ENCODE results near the gene KIRREL2.
"Not testable (repeated sequence)": the region's sequence is repeated elsewhere in the genome, so short reads cannot be mapped to it uniquely, and the experiment has no call there.

Gene KIRREL2

GRCh38 chr19:35910355-35910754, 53.6 kb downstream of the KIRREL2 start:
- not testable (repeated sequence) for H3K4me3 ChIP-seq (ENCODE audit: low read depth, low read length); H3K27ac ChIP-seq (ENCODE audit: low read depth, low read length); H3K9ac ChIP-seq (ENCODE audit: low read depth, low read length); H3K27me3 ChIP-seq (ENCODE audit: control insufficient read depth, insufficient read depth, low read length); H3K9me3 ChIP-seq (ENCODE audit: control insufficient read depth, insufficient read depth, low read length); H3K4me1 ChIP-seq (ENCODE audit: control insufficient read depth, insufficient read depth, low read length); H3K36me3 ChIP-seq (ENCODE audit: control insufficient read depth, insufficient read depth, low read length)

GRCh38 chr19:35911173-35911572, 54.5 kb downstream of the KIRREL2 start:
- Histone ChIP-seq H3K36me3 (ENCODE audit: control insufficient read depth, insufficient read depth, low read length) (no peaks in the 10 kb centered on the region), H3K9me3 (ENCODE audit: control insufficient read depth, insufficient read depth, low read length) (no peaks in the 10 kb centered on the region), H3K27ac (ENCODE audit: low read depth, low read length) (no peak overlapping the region), H3K9ac (ENCODE audit: low read depth, low read length) (no peak overlapping the region), H3K27me3 (ENCODE audit: control insufficient read depth, insufficient read depth, low read length) (no peaks in the 10 kb centered on the region), H3K4me3 (ENCODE audit: low read depth, low read length) (no peak overlapping the region), H3K4me1 (ENCODE audit: control insufficient read depth, insufficient read depth, low read length) (0 out of 2 replicates have a peak, but pooled peaks cover 6% of the 10 kb centered on the region)

GRCh38 chr19:35911790-35912189, 55.1 kb downstream of the KIRREL2 start:
- no peak overlapping the region for H3K9ac ChIP-seq (ENCODE audit: low read depth, low read length)
- H3K27me3 ChIP-seq (ENCODE audit: control insufficient read depth, insufficient read depth, low read length) = no peaks in the 10 kb centered on the region
- H3K9me3 ChIP-seq (ENCODE audit: control insufficient read depth, insufficient read depth, low read length) = no peaks in the 10 kb centered on the region
- H3K4me1 ChIP-seq (ENCODE audit: control insufficient read depth, insufficient read depth, low read length) = 0 out of 2 replicates have a peak, but pooled peaks cover 6% of the 10 kb centered on the region
- no peak overlapping the region for H3K4me3 ChIP-seq (ENCODE audit: low read depth, low read length)
- H3K36me3 ChIP-seq (ENCODE audit: control insufficient read depth, insufficient read depth, low read length) = no peaks in the 10 kb centered on the region
- H3K27ac ChIP-seq (ENCODE audit: low read depth, low read length) = no peak overlapping the region

GRCh38 chr19:35913589-35913988, 56.9 kb downstream of the KIRREL2 start:
- no peaks in the 10 kb centered on the region for H3K36me3 ChIP-seq (ENCODE audit: control insufficient read depth, insufficient read depth, low read length)
- no peaks in the 10 kb centered on the region for H3K9me3 ChIP-seq (ENCODE audit: control insufficient read depth, insufficient read depth, low read length)
- no peak overlapping the region for H3K27ac ChIP-seq (ENCODE audit: low read depth, low read length)
- no peak overlapping the region for H3K4me3 ChIP-seq (ENCODE audit: low read depth, low read length)
- no peaks in the 10 kb centered on the region for H3K27me3 ChIP-seq (ENCODE audit: control insufficient read depth, insufficient read depth, low read length)
- no peaks in the 10 kb centered on the region for H3K4me1 ChIP-seq (ENCODE audit: control insufficient read depth, insufficient read depth, low read length)
- H3K9ac ChIP-seq (ENCODE audit: low read depth, low read length) = no peak overlapping the region

GRCh38 chr19:35915443-35915842, 58.7 kb downstream of the KIRREL2 start:
- Histone ChIP-seq H3K27me3 (ENCODE audit: control insufficient read depth, insufficient read depth, low read length) (no peaks in the 10 kb centered on the region), H3K4me1 (ENCODE audit: control insufficient read depth, insufficient read depth, low read length) (no peaks in the 10 kb centered on the region), H3K4me3 (ENCODE audit: low read depth, low read length) (no peak overlapping the region), H3K9ac (ENCODE audit: low read depth, low read length) (no peak overlapping the region), H3K27ac (ENCODE audit: low read depth, low read length) (no peak overlapping the region), H3K9me3 (ENCODE audit: control insufficient read depth, insufficient read depth, low read length) (no peaks in the 10 kb centered on the region), H3K36me3 (ENCODE audit: control insufficient read depth, insufficient read depth, low read length) (no peaks in the 10 kb centered on the region)
